Measurements from ENCODE around the gene TUBB.
A peak's percentile ranks its signal among the peaks of the same experiment; 100 is the strongest.

GRCh38 chr6:30678964-30679726 lies 41.0 kb upstream of the TUBB start:
- TF ChIP-seq CTCF (conservative IDR thresholded peaks at IDR 0.05; ENCODE audit: low read length) (peak; percentile 98), EZH2phosphoT487 (IDR thresholded peaks at IDR 0.05; ENCODE audit: borderline replicate concordance) (no peak)

All from Loucy (cell line).